ENCODE results near the gene SH3BGRL.

DNA sequence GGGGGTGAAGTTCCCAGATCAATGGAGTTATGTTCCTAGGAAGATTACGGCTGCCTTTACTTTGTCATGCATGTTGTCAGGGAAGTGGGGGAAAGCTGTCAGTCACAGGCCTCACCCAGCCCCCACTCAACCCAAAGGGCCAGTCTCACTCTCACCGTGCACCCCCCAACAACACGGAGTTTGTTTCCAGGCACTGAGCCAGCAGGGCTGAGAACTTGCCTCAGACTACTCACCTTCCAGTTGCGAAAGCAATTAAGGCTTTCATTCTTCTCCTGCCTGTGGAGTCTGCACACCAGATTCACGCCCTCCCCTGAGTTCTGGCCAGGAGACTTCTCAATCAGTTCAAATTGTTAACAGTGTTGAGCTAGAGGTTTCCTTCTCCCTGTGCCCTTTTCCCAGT is 114.3 kb downstream of the SH3BGRL start:
- TF ChIP-seq, protein P1, sequence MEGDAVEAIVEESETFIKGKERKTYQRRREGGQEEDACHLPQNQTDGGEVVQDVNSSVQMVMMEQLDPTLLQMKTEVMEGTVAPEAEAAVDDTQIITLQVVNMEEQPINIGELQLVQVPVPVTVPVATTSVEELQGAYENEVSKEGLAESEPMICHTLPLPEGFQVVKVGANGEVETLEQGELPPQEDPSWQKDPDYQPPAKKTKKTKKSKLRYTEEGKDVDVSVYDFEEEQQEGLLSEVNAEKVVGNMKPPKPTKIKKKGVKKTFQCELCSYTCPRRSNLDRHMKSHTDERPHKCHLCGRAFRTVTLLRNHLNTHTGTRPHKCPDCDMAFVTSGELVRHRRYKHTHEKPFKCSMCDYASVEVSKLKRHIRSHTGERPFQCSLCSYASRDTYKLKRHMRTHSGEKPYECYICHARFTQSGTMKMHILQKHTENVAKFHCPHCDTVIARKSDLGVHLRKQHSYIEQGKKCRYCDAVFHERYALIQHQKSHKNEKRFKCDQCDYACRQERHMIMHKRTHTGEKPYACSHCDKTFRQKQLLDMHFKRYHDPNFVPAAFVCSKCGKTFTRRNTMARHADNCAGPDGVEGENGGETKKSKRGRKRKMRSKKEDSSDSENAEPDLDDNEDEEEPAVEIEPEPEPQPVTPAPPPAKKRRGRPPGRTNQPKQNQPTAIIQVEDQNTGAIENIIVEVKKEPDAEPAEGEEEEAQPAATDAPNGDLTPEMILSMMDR (IDR thresholded peaks at IDR 0.05): no peak
- TF ChIP-seq ZFX (IDR thresholded peaks at IDR 0.05; ENCODE audit: borderline replicate concordance): no peak

All from 22Rv1 (cell line).